OCI-LY7 (cell line): ENCODE measurements around the gene TAT.

Experiments used
- EZH2phosphoT487 ChIP-seq: fragments of 200-600 bp; sonication (generic); IDR thresholded peaks from 2 replicates; pipeline ENCODE4 v1.6.1; 2018; ENCODE audit warnings: low read depth, borderline replicate concordance, mild to moderate bottlenecking, mixed run types, antibody characterized with exemption, low read length, moderate library complexity, mixed read lengths
- TF ChIP-seq, protein P1 (sequence below): fragments of 200-600 bp; sonication (generic); conservative IDR thresholded peaks from 2 replicates; pipeline ENCODE4 v1.5.1; 2014; ENCODE audit warnings: mild to moderate bottlenecking, antibody characterized with exemption, low read length, moderate library complexity, mixed read lengths

GRCh38 chr16:71555230-71555891 lies 21.5 kb downstream of the TAT start:
- TF ChIP-seq, protein P1, sequence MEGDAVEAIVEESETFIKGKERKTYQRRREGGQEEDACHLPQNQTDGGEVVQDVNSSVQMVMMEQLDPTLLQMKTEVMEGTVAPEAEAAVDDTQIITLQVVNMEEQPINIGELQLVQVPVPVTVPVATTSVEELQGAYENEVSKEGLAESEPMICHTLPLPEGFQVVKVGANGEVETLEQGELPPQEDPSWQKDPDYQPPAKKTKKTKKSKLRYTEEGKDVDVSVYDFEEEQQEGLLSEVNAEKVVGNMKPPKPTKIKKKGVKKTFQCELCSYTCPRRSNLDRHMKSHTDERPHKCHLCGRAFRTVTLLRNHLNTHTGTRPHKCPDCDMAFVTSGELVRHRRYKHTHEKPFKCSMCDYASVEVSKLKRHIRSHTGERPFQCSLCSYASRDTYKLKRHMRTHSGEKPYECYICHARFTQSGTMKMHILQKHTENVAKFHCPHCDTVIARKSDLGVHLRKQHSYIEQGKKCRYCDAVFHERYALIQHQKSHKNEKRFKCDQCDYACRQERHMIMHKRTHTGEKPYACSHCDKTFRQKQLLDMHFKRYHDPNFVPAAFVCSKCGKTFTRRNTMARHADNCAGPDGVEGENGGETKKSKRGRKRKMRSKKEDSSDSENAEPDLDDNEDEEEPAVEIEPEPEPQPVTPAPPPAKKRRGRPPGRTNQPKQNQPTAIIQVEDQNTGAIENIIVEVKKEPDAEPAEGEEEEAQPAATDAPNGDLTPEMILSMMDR: no peak
- TF ChIP-seq EZH2phosphoT487: no peak
